A673 (cell line): ENCODE data around the gene METTL24. TPM values are rescaled to one million over a fixed set of nuclear protein-coding genes. Genes with fewer than 3 reads are reported as not detected.

Experiments used
- BruUV-seq: library from RNA; stranded (reverse); fragments of 400-500 nt; replicated peaks from 2 replicates; lab custom pipeline; 2021; lab: Mats Ljungman, UMichigan
- CTCF ChIA-PET: fragments of 300-600 bp; sonication (Branson Sonifier 250); formaldehyde crosslinking; loops from one replicate; lab custom pipeline; 2022; ENCODE audit warnings: antibody characterized with exemption; lab: Charles Lee
- POLR2A ChIA-PET: fragments of 300-600 bp; sonication (Branson Sonifier 250); formaldehyde crosslinking; loops from one replicate; lab custom pipeline; 2022; ENCODE audit warnings: antibody characterized with exemption; ENCODE audit not compliant: low non-redundant PET; lab: Charles Lee
- DNase-seq: peaks from one replicate; pipeline ENCODE4 v3.0.0-alpha.2; 2015; ENCODE audit warnings: low spot score
- H3K27ac ChIP-seq: fragments of 200-600 bp; sonication (generic); 2 replicates; pipeline ENCODE4 v1.5.1; 2016; ENCODE audit warnings: mixed run types, low read depth, mild to moderate bottlenecking, mixed read lengths, antibody characterized with exemption, low read length; ENCODE audit not compliant: poor library complexity, severe bottlenecking
- H3K27me3 ChIP-seq: fragments of 200-600 bp; sonication (generic); replicated peaks from 2 replicates; pipeline ENCODE4 v1.6.1; 2017; ENCODE audit warnings: mixed run types, low read depth, mild to moderate bottlenecking, mixed read lengths, antibody characterized with exemption, low read length; ENCODE audit not compliant: insufficient read depth, poor library complexity
- H3K36me3 ChIP-seq: fragments of 200-600 bp; sonication (generic); 2 replicates; pipeline ENCODE4 v1.6.1; 2016; ENCODE audit warnings: mixed run types, mild to moderate bottlenecking, mixed read lengths, antibody characterized with exemption, low read length; ENCODE audit not compliant: insufficient read depth, poor library complexity, severe bottlenecking
- H3K4me1 ChIP-seq: fragments of 200-600 bp; sonication (generic); 2 replicates; pipeline ENCODE4 v1.6.1; 2017; ENCODE audit warnings: mixed run types, mild to moderate bottlenecking, mixed read lengths, antibody characterized with exemption, low read length; ENCODE audit not compliant: insufficient read depth, poor library complexity, severe bottlenecking
- H3K4me3 ChIP-seq: fragments of 200-600 bp; sonication (generic); 2 replicates; pipeline ENCODE4 v1.5.1; 2016; ENCODE audit warnings: low read depth, mixed run types, mild to moderate bottlenecking, mixed read lengths, low read length; ENCODE audit not compliant: poor library complexity, severe bottlenecking
- H3K9me3 ChIP-seq: fragments of 200-600 bp; sonication (generic); 2 replicates; pipeline ENCODE4 v1.6.1; 2016; ENCODE audit warnings: mixed run types, low read depth, mild to moderate bottlenecking, mixed read lengths, antibody characterized with exemption, low read length; ENCODE audit not compliant: poor library complexity, severe bottlenecking
- EZH2 ChIP-seq: fragments of 200-600 bp; sonication (generic); IDR thresholded peaks from 2 replicates; pipeline ENCODE4 v1.6.1; 2017; ENCODE audit warnings: borderline replicate concordance, low read depth, mild to moderate bottlenecking, mixed read lengths, antibody characterized with exemption, low read length; ENCODE audit not compliant: poor library complexity, severe bottlenecking
- intact Hi-C: fragments of 100-400 bp; cut with micrococcal nuclease; formaldehyde crosslinking; loops from one replicate; pipeline ENCODE4 v1.10.0; 2022; ENCODE audit not compliant: unreplicated experiment
- total RNA-seq: library from RNA; stranded (reverse); gene quantifications from 2 replicates; pipeline ENCODE4 v1.2.3, GENCODE V29; 2021
- TF ChIP-seq, protein P1 (sequence below): fragments of 300-800, 200-600 bp; sonication (generic); conservative IDR thresholded peaks from 2 replicates; pipeline ENCODE4 v1.5.1; 2017; ENCODE audit warnings: low read depth, mild to moderate bottlenecking, antibody characterized with exemption, low read length, moderate library complexity, mixed read lengths

METTL24 gene
- total RNA-seq, 1 experiment from 2014 or later: 6.4 TPM

DNA sequence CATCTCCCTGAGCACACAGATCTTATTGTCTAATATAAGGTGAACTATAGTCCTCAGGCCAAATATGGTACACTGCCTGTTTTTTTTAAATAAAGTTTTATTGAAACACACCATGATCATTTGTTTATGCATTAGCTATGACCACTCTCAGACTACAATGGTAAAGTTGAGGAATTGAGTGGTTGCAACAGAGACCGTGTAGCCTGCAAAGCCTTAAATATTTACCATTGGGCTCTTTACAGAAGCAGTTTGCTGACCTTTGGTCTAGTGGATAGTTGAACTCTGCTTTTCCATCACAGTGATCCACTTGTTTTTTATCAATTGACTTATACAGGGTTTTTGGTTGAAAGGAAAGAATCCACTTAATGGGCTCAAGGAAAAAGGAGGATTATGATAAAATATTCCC, 27.3 kb upstream of the METTL24 start:
- CTCF ChIA-PET: interaction anchor here (0.6 kb wide), 2 partner anchors 13 to 89 kb away, joined by 3 read pairs; no protein-coding TSS in a partner anchor
- no peaks in the 10 kb centered on the region for H3K9me3 ChIP-seq
- no TSS peak for BruUV-seq
- H3K27me3 ChIP-seq: no peaks in the 10 kb centered on the region
- POLR2A ChIA-PET: no interaction called here
- no peaks in the 10 kb centered on the region for H3K36me3 ChIP-seq
- DNase-seq: no peak
- TF ChIP-seq, protein P1, sequence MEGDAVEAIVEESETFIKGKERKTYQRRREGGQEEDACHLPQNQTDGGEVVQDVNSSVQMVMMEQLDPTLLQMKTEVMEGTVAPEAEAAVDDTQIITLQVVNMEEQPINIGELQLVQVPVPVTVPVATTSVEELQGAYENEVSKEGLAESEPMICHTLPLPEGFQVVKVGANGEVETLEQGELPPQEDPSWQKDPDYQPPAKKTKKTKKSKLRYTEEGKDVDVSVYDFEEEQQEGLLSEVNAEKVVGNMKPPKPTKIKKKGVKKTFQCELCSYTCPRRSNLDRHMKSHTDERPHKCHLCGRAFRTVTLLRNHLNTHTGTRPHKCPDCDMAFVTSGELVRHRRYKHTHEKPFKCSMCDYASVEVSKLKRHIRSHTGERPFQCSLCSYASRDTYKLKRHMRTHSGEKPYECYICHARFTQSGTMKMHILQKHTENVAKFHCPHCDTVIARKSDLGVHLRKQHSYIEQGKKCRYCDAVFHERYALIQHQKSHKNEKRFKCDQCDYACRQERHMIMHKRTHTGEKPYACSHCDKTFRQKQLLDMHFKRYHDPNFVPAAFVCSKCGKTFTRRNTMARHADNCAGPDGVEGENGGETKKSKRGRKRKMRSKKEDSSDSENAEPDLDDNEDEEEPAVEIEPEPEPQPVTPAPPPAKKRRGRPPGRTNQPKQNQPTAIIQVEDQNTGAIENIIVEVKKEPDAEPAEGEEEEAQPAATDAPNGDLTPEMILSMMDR: no peak
- TF ChIP-seq EZH2: no peak
- intact Hi-C loops: no loop called here
- H3K27ac ChIP-seq: no peak overlapping the region
- H3K4me3 ChIP-seq: no peak overlapping the region
- H3K4me1 ChIP-seq: peaks cover 36% of the 10 kb centered on the region

- no peak for DNase-seq
- intact Hi-C loops: no loop called here
- Histone ChIP-seq H3K27me3 (no peaks in the 10 kb centered on the region), H3K4me3 (no peak overlapping the region), H3K36me3 (no peaks in the 10 kb centered on the region), H3K4me1 (no peaks in the 10 kb centered on the region), H3K27ac (no peak overlapping the region), H3K9me3 (no peaks in the 10 kb centered on the region)
- no TSS peak for BruUV-seq
- CTCF ChIA-PET: no interaction called here
- POLR2A ChIA-PET: no interaction called here
- no peak for TF ChIP-seq EZH2
These were observed 20.4 kb upstream of the METTL24 start for GRCh38 chr6:110378552-110378951.

DNA sequence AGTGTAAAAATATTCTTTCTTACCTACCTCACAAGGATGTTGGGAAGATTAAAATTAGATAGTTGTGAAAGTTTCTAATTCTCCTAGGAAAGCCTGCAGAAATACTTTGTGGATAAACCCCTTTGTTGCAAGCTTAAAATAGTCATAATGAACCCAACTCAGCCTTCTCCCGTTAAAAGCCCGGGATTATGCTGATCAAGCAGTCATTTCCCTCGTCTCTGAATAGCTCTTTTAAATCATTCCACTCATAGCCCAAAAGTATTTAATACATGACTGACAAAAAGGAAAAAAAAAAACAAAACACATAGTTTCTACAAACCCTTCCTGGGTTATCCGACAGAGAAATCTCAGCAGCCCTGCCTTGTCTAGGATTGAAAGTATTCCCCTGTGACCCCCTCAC, 10.9 kb upstream of the METTL24 start:
- POLR2A ChIA-PET: no interaction called here
- BruUV-seq: no TSS peak
- DNase-seq: no peak
- intact Hi-C loops: no loop called here
- Histone ChIP-seq H3K27ac (peak overlapping the region; percentile 32), H3K36me3 (no peaks in the 10 kb centered on the region), H3K4me1 (peaks cover 41% of the 10 kb centered on the region), H3K4me3 (no peak overlapping the region), H3K27me3 (no peaks in the 10 kb centered on the region), H3K9me3 (no peaks in the 10 kb centered on the region)
- CTCF ChIA-PET: no interaction called here
- no peak for TF ChIP-seq EZH2
- TF ChIP-seq, protein P1: no peak

DNA sequence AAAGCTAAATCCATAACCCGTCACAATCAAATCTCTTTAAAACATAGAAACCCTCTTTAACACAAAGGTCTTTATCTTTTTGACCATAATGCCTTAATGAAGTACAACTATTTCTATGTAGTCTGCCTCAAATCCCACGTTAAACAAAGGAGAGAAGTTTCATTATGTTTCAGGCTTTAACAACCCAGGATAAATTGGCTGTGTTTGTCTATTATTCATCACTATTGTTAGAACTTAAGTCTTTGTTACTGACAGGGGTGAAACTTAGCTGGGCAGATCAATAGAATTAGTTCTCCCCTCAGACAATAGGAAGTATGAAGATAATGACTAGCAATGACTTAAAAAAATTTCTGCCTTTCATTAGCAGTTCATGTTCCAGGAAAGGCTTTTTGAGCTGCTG, 10.1 kb upstream of the METTL24 start:
- no TSS peak for BruUV-seq
- ChIA-PET POLR2A (no interaction called here), CTCF (no interaction called here)
- H3K27ac ChIP-seq: peak overlapping the region; percentile 32
- TF ChIP-seq EZH2: no peak
- TF ChIP-seq, protein P1: no peak
- peaks cover 41% of the 10 kb centered on the region for H3K4me1 ChIP-seq
- H3K9me3 ChIP-seq: no peaks in the 10 kb centered on the region
- H3K27me3 ChIP-seq: no peaks in the 10 kb centered on the region
- intact Hi-C loops: no loop called here
- no peaks in the 10 kb centered on the region for H3K36me3 ChIP-seq
- no peak overlapping the region for H3K4me3 ChIP-seq
- no peak for DNase-seq
